Stimulated activated CD8-positive, alpha-beta memory T cell treated with anti-CD3 and anti-CD28 coated beads, Interleukin-7, amount 100 ng/mL, for 4 hours (primary cell): ENCODE measurements around the gene DMC1.
"Not testable (repeated sequence)": the region's sequence is repeated elsewhere in the genome, so short reads cannot be mapped to it uniquely, and the experiment has no call there.

Source experiments
- DNase-seq, 2 donors: peaks; one replicate each; pipeline ENCODE4 v3.0.0-alpha.2; 2020; ENCODE audit warnings: low read depth in 2 of 2

DMC1 gene

GRCh38 chr22:38569972-38570778 is at the start of gene DMC1:
TSS of gene DMC1 (minus strand) at chr22:38570183. CDS start at chr22:38568256, 1,927 bp downstream.
- DNase-seq, result peak; percentile 93 to 96

- no peak for DNase-seq
Measured at GRCh38 chr22:38618682-38619081, 48.7 kb upstream of the DMC1 start.

GRCh38 chr22:38618258-38618657 is 48.3 kb upstream of the DMC1 start:
- DNase-seq, result no peak

GRCh38 chr22:38615064-38615405 is 45.1 kb upstream of the DMC1 start:
- DNase-seq, result not testable (repeated sequence)

GRCh38 chr22:38614332-38615063 is 44.5 kb upstream of the DMC1 start:
- DNase-seq, result no peak

GRCh38 chr22:38613588-38613987 is 43.6 kb upstream of the DMC1 start:
- no peak for DNase-seq

- no peak for DNase-seq
Measured at GRCh38 chr22:38612217-38613006, 42.4 kb upstream of the DMC1 start.

- no peak for DNase-seq
Measured at GRCh38 chr22:38611559-38611958, 41.6 kb upstream of the DMC1 start.

GRCh38 chr22:38610234-38610633 is 40.3 kb upstream of the DMC1 start:
- no peak for DNase-seq

GRCh38 chr22:38608992-38609750 is 39.2 kb upstream of the DMC1 start:
- no peak for DNase-seq

- DNase-seq, result no peak
Measured at GRCh38 chr22:38607680-38608079, 37.7 kb upstream of the DMC1 start.

GRCh38 chr22:38602166-38602565 is 32.2 kb upstream of the DMC1 start:
- no peak for DNase-seq

GRCh38 chr22:38601221-38601764 is 31.3 kb upstream of the DMC1 start:
- DNase-seq, result no peak

GRCh38 chr22:38599466-38599865 is 29.5 kb upstream of the DMC1 start:
- no peak for DNase-seq

- DNase-seq, result not testable (repeated sequence)
Measured at GRCh38 chr22:38582923-38583322, 12.9 kb upstream of the DMC1 start.

- DNase-seq, result no peak
Measured at GRCh38 chr22:38578505-38578904, 8.5 kb upstream of the DMC1 start.

- DNase-seq, result no peak
Measured at GRCh38 chr22:38572065-38572464, 2.1 kb upstream of the DMC1 start.

GRCh38 chr22:38570779-38571364 is 889 bp upstream of the DMC1 start:
- DNase-seq, result peak in 1 of 2 donors; percentile 2

- DNase-seq, result no peak
Measured at GRCh38 chr22:38569181-38569971, 607 bp downstream of the DMC1 start.
